Chondrocyte (in vitro differentiated cells): Measurements from ENCODE around the gene LILRB2. TPM values are rescaled to one million over a fixed set of nuclear protein-coding genes. Genes with fewer than 3 reads are reported as not detected.
"Not testable (repeated sequence)": the region's sequence is repeated elsewhere in the genome, so short reads cannot be mapped to it uniquely, and the experiment has no call there.

Experiments
- DNase-seq: peaks from one replicate; pipeline ENCODE4 v3.0.0; 2021; ENCODE audit warnings: mixed read lengths, low spot score
- H3K27ac Mint-ChIP-seq: one replicate; pipeline ENCODE4 v1.8.0; 2021; ENCODE audit warnings: mild to moderate bottlenecking, moderate library complexity, mixed read lengths; ENCODE audit not compliant: unreplicated experiment
- H3K27me3 Mint-ChIP-seq: 2 replicates; pipeline ENCODE4 v1.8.0; 2021; ENCODE audit warnings: low read depth, mixed read lengths
- H3K36me3 Mint-ChIP-seq: 2 replicates; pipeline ENCODE4 v1.8.0; 2021; ENCODE audit warnings: low read depth, mixed read lengths
- H3K4me1 Mint-ChIP-seq: 2 replicates; pipeline ENCODE4 v1.8.0; 2021; ENCODE audit warnings: low read depth, mild to moderate bottlenecking, mixed read lengths
- H3K4me3 Mint-ChIP-seq: one replicate; pipeline ENCODE4 v1.8.0; 2021; ENCODE audit warnings: mild to moderate bottlenecking, moderate library complexity, mixed read lengths; ENCODE audit not compliant: unreplicated experiment
- H3K9me3 Mint-ChIP-seq: 2 replicates; pipeline ENCODE4 v1.8.0; 2021; ENCODE audit warnings: low read depth, mixed read lengths
- CTCF ChIP-seq: fragments of 200-600 bp; sonication (generic); IDR thresholded peaks from 2 replicates; pipeline ENCODE4 v1.5.0; 2021; ENCODE audit warnings: antibody characterized with exemption, mild to moderate bottlenecking, moderate library complexity
- long read RNA-seq: library from polyadenylated mRNA; stranded (forward); transcript quantifications from one replicate; pipeline ENCODE4 v2.0.0, GENCODE V29; 2021
- total RNA-seq: library from RNA; stranded (reverse); gene quantifications from 3 replicates; pipeline ENCODE4 v1.2.1, GENCODE V29; 2021

Gene LILRB2
- total RNA-seq = not detected in 3 replicates
- long read RNA-seq = 0 reads

DNA sequence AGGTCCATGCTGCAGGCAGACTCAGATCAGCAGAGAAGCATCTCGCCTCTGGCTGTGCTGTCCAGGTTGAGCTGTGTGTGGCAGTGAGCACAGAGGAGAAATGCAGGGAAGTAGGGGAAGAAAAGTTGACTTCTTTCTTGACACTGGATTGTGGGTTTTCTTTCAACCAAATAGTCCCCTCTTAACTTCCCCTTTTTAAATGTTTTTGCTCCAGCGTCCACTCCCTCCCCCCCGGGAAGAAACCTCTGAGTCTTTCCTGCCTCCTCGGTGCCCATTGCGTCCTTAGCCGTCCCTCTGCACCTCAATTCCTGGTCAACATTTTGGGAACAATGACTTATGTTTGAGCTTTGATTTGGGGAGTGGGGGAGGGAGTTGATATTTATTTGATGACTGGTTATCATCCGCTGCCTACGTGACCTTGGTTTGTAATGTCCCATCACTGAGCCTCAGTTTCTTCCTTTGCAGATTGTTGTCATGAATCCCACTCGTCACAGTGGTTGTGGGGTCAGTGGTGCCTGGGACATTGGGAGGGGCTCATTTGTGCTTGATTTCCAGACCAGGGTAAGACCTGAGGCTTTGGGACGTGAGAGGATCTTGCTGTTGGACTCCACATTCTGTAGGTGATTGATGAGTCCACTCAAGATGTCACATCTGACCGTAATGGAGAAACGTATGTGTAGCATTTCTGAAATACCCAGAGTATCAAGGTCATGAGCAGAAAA lies at the start of gene LILRB2:
Gene LILRB2, minus strand, starts transcription at position 104 of the 722 bp plus-strand sequence. CDS start 614 bp downstream, outside the sequence.
- no peaks in the 10 kb centered on the region for H3K9me3 Mint-ChIP-seq

DNA sequence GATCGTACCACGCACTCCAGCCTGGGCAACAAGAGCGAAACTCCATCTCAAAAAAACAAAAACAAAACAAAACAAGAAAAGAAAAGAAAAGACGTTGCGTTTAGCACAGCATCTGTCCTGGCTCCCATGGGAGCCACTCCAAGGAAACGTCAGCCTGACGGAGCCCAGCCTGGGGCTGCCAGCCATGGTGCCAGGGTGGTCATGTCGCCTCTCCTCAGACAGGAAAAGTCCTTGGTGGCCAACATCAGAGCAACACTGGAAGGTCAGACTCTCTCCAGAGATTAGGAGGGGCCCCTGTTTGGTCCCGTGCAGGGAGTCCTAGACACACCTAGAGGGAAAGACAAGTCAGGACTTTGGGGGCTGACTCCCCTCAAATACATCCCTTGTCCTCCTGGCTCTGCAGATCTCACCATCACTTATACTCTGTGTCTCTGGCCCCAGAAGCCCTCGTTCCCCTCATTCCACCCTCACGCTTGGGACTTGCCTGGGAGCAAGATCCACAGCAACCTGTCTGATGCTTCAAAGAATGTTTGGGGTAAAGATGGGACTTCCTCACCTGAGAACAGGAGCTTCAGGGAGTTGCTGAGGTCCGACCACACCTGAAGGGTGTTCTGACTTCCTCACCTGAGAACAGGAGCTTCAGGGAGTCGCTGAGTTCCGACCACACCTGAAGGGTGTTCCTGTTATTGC lies 48.7 kb upstream of the LILRB2 start:
- DNase-seq = peak; percentile 26
- no peaks in the 10 kb centered on the region for H3K4me1 Mint-ChIP-seq
- peaks cover 8% of the 10 kb centered on the region for H3K27me3 Mint-ChIP-seq
- TF ChIP-seq CTCF = no peak
- no peaks in the 10 kb centered on the region for H3K36me3 Mint-ChIP-seq
- H3K9me3 Mint-ChIP-seq = no peaks in the 10 kb centered on the region
- H3K27ac Mint-ChIP-seq = no peak overlapping the region
- no peak overlapping the region for H3K4me3 Mint-ChIP-seq

More for the DNA sequence above, at the start of gene LILRB2:
- no peak for DNase-seq
- Mint-ChIP-seq H3K27me3 (peaks cover 14% of the 10 kb centered on the region), H3K36me3 (no peaks in the 10 kb centered on the region), H3K4me1 (no peaks in the 10 kb centered on the region), H3K27ac (no peak within 1 kb of the TSS), H3K4me3 (no peak within 1 kb of the TSS)
- TF ChIP-seq CTCF = no peak

- not testable (repeated sequence) for H3K36me3 Mint-ChIP-seq, H3K27ac Mint-ChIP-seq, DNase-seq, H3K4me3 Mint-ChIP-seq, H3K9me3 Mint-ChIP-seq, H3K4me1 Mint-ChIP-seq, H3K27me3 Mint-ChIP-seq
These were observed 47.9 kb upstream of the LILRB2 start for GRCh38 chr19:54328781-54329180.

GRCh38 chr19:54325631-54326030 lies 44.7 kb upstream of the LILRB2 start:
- H3K9me3 Mint-ChIP-seq = peaks cover 11% of the 10 kb centered on the region

GRCh38 chr19:54325194-54325621 lies 44.3 kb upstream of the LILRB2 start:
- Mint-ChIP-seq H3K27ac (no peak overlapping the region), H3K4me1 (no peaks in the 10 kb centered on the region), H3K36me3 (no peaks in the 10 kb centered on the region), H3K27me3 (peaks cover 12% of the 10 kb centered on the region), H3K9me3 (peaks cover 11% of the 10 kb centered on the region), H3K4me3 (no peak overlapping the region)
- peak; percentile 82 for TF ChIP-seq CTCF
- DNase-seq = no peak

More at GRCh38 chr19:54325631-54326030, 44.7 kb upstream of the LILRB2 start:
- Mint-ChIP-seq H3K4me1 (no peaks in the 10 kb centered on the region), H3K27me3 (peaks cover 8% of the 10 kb centered on the region), H3K4me3 (no peak overlapping the region), H3K27ac (no peak overlapping the region), H3K36me3 (no peaks in the 10 kb centered on the region)
- TF ChIP-seq CTCF = no peak
- peak; percentile 39 for DNase-seq
